Measurements from ENCODE around the gene KCNMA1. TPM values are rescaled to one million over a fixed set of nuclear protein-coding genes. Genes with fewer than 3 reads are reported as not detected.

The KCNMA1 gene
- total RNA-seq, 3 donors from 2014 or later (not counting 1 experiment from before 2014, with no cell fraction given), result 0.40 to 1.8 (median 0.63) TPM

DNA sequence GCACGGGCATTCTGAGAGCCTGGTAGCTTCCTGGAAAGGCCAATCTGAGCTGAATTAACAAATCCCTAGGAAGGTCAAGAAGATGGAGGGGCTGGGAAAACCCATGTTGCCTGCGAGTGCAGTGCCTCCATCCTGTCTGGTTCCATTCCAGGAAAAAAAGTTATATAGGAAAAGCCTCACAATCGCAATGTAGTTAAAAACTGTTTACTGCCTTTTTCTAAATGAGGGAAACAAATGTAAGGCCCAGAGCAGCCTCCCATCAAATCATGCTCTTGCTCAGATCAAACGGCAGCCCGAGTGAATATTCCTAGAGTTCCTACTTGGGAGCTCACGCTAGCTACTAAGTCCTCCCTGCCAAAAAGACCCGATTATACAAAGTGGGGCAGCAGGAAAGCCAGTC, 179.9 kb downstream of the KCNMA1 start:
- TF ChIP-seq, protein P1, sequence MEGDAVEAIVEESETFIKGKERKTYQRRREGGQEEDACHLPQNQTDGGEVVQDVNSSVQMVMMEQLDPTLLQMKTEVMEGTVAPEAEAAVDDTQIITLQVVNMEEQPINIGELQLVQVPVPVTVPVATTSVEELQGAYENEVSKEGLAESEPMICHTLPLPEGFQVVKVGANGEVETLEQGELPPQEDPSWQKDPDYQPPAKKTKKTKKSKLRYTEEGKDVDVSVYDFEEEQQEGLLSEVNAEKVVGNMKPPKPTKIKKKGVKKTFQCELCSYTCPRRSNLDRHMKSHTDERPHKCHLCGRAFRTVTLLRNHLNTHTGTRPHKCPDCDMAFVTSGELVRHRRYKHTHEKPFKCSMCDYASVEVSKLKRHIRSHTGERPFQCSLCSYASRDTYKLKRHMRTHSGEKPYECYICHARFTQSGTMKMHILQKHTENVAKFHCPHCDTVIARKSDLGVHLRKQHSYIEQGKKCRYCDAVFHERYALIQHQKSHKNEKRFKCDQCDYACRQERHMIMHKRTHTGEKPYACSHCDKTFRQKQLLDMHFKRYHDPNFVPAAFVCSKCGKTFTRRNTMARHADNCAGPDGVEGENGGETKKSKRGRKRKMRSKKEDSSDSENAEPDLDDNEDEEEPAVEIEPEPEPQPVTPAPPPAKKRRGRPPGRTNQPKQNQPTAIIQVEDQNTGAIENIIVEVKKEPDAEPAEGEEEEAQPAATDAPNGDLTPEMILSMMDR (IDR thresholded peaks at IDR 0.05), result no peak
- Histone ChIP-seq H3K4me3 (ENCODE audit: low read length) (no peak overlapping the region), H3K36me3 (ENCODE audit: control insufficient read depth, insufficient read depth, low read length) (no peaks in the 10 kb centered on the region), H3K27me3 (ENCODE audit: control insufficient read depth, insufficient read depth, low read length) (no peaks in the 10 kb centered on the region), H3K9me3 (ENCODE audit: control insufficient read depth, insufficient read depth, low read length) (no peaks in the 10 kb centered on the region), H3K27ac (ENCODE audit: low read length) (no peak overlapping the region), H3K4me1 (ENCODE audit: control insufficient read depth, insufficient read depth, low read length) (no peaks in the 10 kb centered on the region)
- intact Hi-C loops (cut with micrococcal nuclease), result no loop called here
- Mint-ChIP-seq H3K27ac (no peak overlapping the region), H3K27me3 (ENCODE audit: low read depth in 2 of 2) (peaks cover 10 to 32% of the 10 kb centered on the region in 2 donors), H3K4me3 (no peak overlapping the region), H3K9me3 (no peaks in the 10 kb centered on the region), H3K36me3 (no peaks in the 10 kb centered on the region), H3K4me1 (no peaks in the 10 kb centered on the region)
- ATAC-seq (no peak), DNase-seq (no peak)
- WGBS (ENCODE audit: insufficient coverage), result 82% methylated on average over 7 of the region's 7 CpGs

DNA sequence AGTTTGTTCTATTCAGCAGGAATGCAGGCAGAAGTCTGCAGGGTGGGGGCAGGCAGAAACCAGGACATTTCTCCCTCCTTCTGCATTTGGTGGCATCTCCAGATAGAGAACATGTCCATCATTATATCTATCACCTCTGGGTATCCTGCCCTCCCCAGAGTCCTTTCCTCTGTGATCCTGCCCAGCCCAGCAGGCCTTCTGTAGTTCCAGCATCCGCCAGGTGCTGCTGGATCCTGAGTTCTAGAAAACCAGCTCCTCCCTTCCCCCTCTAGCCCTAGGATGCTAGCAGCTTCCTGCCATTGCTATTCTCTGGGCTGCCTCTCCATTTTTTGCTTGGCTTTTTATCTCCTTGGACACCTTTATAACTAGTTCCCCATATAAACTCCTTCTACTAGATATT, 180.3 kb downstream of the KCNMA1 start:
- no peak for ATAC-seq
- no peaks in the 10 kb centered on the region for H3K4me1 ChIP-seq (ENCODE audit: control insufficient read depth, insufficient read depth, low read length)
- no peaks in the 10 kb centered on the region for H3K36me3 ChIP-seq (ENCODE audit: control insufficient read depth, insufficient read depth, low read length)
- intact Hi-C loops (cut with micrococcal nuclease), result no loop called here
- no peaks in the 10 kb centered on the region for H3K9me3 ChIP-seq (ENCODE audit: control insufficient read depth, insufficient read depth, low read length)
- no peaks in the 10 kb centered on the region for H3K9me3 Mint-ChIP-seq
- WGBS (ENCODE audit: insufficient coverage), result 94% methylated on average over 1 of the region's 1 CpG
- H3K4me3 Mint-ChIP-seq, result no peak overlapping the region
- H3K4me3 ChIP-seq (ENCODE audit: low read length), result no peak overlapping the region
- no peaks in the 10 kb centered on the region for H3K36me3 Mint-ChIP-seq
- no peaks in the 10 kb centered on the region for H3K27me3 ChIP-seq (ENCODE audit: control insufficient read depth, insufficient read depth, low read length)
- no peak overlapping the region for H3K27ac Mint-ChIP-seq
- peaks cover 10 to 32% of the 10 kb centered on the region in 2 donors for H3K27me3 Mint-ChIP-seq (ENCODE audit: low read depth in 2 of 2)
- TF ChIP-seq, protein P1 (IDR thresholded peaks at IDR 0.05), result no peak
- H3K27ac ChIP-seq (ENCODE audit: low read length), result no peak overlapping the region
- no peak for DNase-seq
- no peaks in the 10 kb centered on the region for H3K4me1 Mint-ChIP-seq

- Histone ChIP-seq H3K27me3 (ENCODE audit: control insufficient read depth, insufficient read depth, low read length) (no peaks in the 10 kb centered on the region), H3K9me3 (ENCODE audit: control insufficient read depth, insufficient read depth, low read length) (no peaks in the 10 kb centered on the region), H3K4me3 (ENCODE audit: low read length) (no peak overlapping the region), H3K4me1 (ENCODE audit: control insufficient read depth, insufficient read depth, low read length) (no peaks in the 10 kb centered on the region), H3K36me3 (ENCODE audit: control insufficient read depth, insufficient read depth, low read length) (no peaks in the 10 kb centered on the region), H3K27ac (ENCODE audit: low read length) (no peak overlapping the region)
- ATAC-seq (no peak), DNase-seq (no peak)
- 78% methylated on average over 5 of the region's 5 CpGs for WGBS (ENCODE audit: insufficient coverage)
- Mint-ChIP-seq H3K9me3 (no peaks in the 10 kb centered on the region), H3K4me3 (no peak overlapping the region), H3K4me1 (no peaks in the 10 kb centered on the region), H3K36me3 (no peaks in the 10 kb centered on the region), H3K27me3 (ENCODE audit: low read depth in 2 of 2) (peaks cover 10 to 32% of the 10 kb centered on the region in 2 donors), H3K27ac (no peak overlapping the region)
- intact Hi-C loops (cut with micrococcal nuclease), result no loop called here
- TF ChIP-seq, protein P1 (IDR thresholded peaks at IDR 0.05), result no peak
These were observed 181.2 kb downstream of the KCNMA1 start for GRCh38 chr10:77456414-77456813.

DNA sequence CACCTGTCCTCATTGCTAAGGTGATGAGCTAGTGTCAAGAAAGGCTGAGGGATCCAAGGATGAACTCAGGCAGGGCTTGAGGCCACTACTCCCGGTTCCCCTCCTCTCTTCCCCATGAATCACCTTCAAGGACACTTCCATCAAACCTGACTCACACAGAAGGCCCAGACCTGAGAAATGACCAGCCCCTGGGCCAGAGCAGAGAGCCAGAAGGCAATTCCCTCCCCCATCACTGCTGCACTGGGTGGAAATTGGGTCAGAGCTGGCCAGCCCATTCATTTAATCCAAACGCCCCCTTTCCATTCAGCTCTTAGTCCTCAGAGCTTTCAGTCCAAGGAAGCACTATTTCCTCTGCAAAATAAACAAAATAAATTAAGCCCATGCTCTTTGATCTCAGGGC, 182.0 kb downstream of the KCNMA1 start:
- Histone ChIP-seq H3K4me3 (ENCODE audit: low read length) (no peak overlapping the region), H3K4me1 (ENCODE audit: control insufficient read depth, insufficient read depth, low read length) (no peaks in the 10 kb centered on the region), H3K27ac (ENCODE audit: low read length) (no peak overlapping the region), H3K27me3 (ENCODE audit: control insufficient read depth, insufficient read depth, low read length) (no peaks in the 10 kb centered on the region), H3K9me3 (ENCODE audit: control insufficient read depth, insufficient read depth, low read length) (no peaks in the 10 kb centered on the region), H3K36me3 (ENCODE audit: control insufficient read depth, insufficient read depth, low read length) (no peaks in the 10 kb centered on the region)
- intact Hi-C loops (cut with micrococcal nuclease), result no loop called here
- no peaks in the 10 kb centered on the region for H3K4me1 Mint-ChIP-seq
- TF ChIP-seq, protein P1 (IDR thresholded peaks at IDR 0.05), result no peak
- H3K27me3 Mint-ChIP-seq (ENCODE audit: low read depth in 2 of 2), result peaks cover 10 to 32% of the 10 kb centered on the region in 2 donors
- WGBS (ENCODE audit: insufficient coverage), result 88% methylated on average over 2 of the region's 2 CpGs
- H3K9me3 Mint-ChIP-seq, result no peaks in the 10 kb centered on the region
- H3K4me3 Mint-ChIP-seq, result no peak overlapping the region
- ATAC-seq, result no peak
- DNase-seq, result no peak
- H3K36me3 Mint-ChIP-seq, result no peaks in the 10 kb centered on the region
- H3K27ac Mint-ChIP-seq, result no peak overlapping the region
